OCI-LY1 (cell line): ENCODE results near the gene RABGGTB.
A peak's percentile ranks its signal among the peaks of the same experiment; 100 is the strongest.

Source experiments
- H2AFZ ChIP-seq: fragments of 200-600 bp; sonication (generic), shearing (Covaris generic); 2 replicates; pipeline ENCODE4 v1.6.0; 2014; ENCODE audit warnings: antibody characterized with exemption, mild to moderate bottlenecking, low read length
- H3F3A ChIP-seq: fragments of 200-600 bp; sonication (generic), shearing (Covaris generic); 2 replicates; pipeline ENCODE4 v1.6.0; 2014; ENCODE audit warnings: mild to moderate bottlenecking, antibody characterized with exemption, low read length, moderate library complexity; ENCODE audit not compliant: insufficient read depth
- H3K27ac ChIP-seq: fragments of 200-600 bp; sonication (generic); 2 replicates; pipeline ENCODE4 v1.5.1; 2014; ENCODE audit warnings: low read length, mixed run types, mild to moderate bottlenecking, low read depth; ENCODE audit not compliant: poor library complexity, severe bottlenecking
- H3K27me3 ChIP-seq: fragments of 200-600 bp; sonication (generic); 2 replicates; pipeline ENCODE4 v1.6.0; 2014; ENCODE audit warnings: antibody characterized with exemption, mild to moderate bottlenecking, low read length, moderate library complexity; ENCODE audit not compliant: insufficient read depth
- H3K36me3 ChIP-seq: fragments of 200-600 bp; sonication (generic); 2 replicates; pipeline ENCODE4 v1.6.1; 2014; ENCODE audit warnings: mild to moderate bottlenecking, antibody characterized with exemption, low read length, moderate library complexity, mixed read lengths; ENCODE audit not compliant: insufficient read depth
- H3K4me1 ChIP-seq: fragments of 200-600 bp; sonication (generic); 2 replicates; pipeline ENCODE4 v1.5.1; 2014; ENCODE audit warnings: mild to moderate bottlenecking, low read length, moderate library complexity; ENCODE audit not compliant: insufficient read depth, severe bottlenecking
- H3K4me2 ChIP-seq: fragments of 200-600 bp; sonication (generic), shearing (Covaris generic); 2 replicates; pipeline ENCODE4 v1.6.1; 2014; ENCODE audit warnings: low read length
- H3K4me3 ChIP-seq: fragments of 200-600 bp; sonication (generic); 2 replicates; pipeline ENCODE4 v1.5.1; 2014; ENCODE audit warnings: low read length, low read depth, mild to moderate bottlenecking, mixed read lengths; ENCODE audit not compliant: poor library complexity, severe bottlenecking
- H3K79me2 ChIP-seq: fragments of 200-600 bp; shearing (Covaris generic); 2 replicates; pipeline ENCODE4 v1.6.1; 2016; ENCODE audit warnings: mixed run types, low read length, mixed read lengths; ENCODE audit not compliant: insufficient read depth
- H3K9ac ChIP-seq: fragments of 200-600 bp; sonication (generic), shearing (Covaris generic); 2 replicates; pipeline ENCODE4 v1.6.1; 2014; ENCODE audit warnings: mild to moderate bottlenecking, low read length, mixed read lengths
- H3K9me2 ChIP-seq: fragments of 200-600 bp; sonication (generic), shearing (Covaris generic); 2 replicates; pipeline ENCODE4 v1.6.1; 2014; ENCODE audit warnings: low read depth, mild to moderate bottlenecking, low read length, mixed read lengths
- H3K9me3 ChIP-seq: fragments of 200-600 bp; shearing (Covaris generic); 2 replicates; pipeline ENCODE4 v1.6.1; 2014; ENCODE audit warnings: low read length, mixed read lengths
- H4K20me1 ChIP-seq: fragments of 200-600 bp; sonication (generic), shearing (Covaris generic); 2 replicates; pipeline ENCODE4 v1.6.0; 2016; ENCODE audit warnings: mild to moderate bottlenecking, low read length; ENCODE audit not compliant: insufficient read depth
- CTCF ChIP-seq: fragments of 200-600 bp; sonication (generic), shearing (Covaris generic); IDR thresholded peaks from 2 replicates; pipeline ENCODE4 v1.5.1; 2017; ENCODE audit warnings: mild to moderate bottlenecking, antibody characterized with exemption, low read length, moderate library complexity, mixed read lengths
- EZH2 ChIP-seq: fragments of 200-600 bp; sonication (generic), shearing (Covaris generic); IDR thresholded peaks from 2 replicates; pipeline ENCODE4 v1.8.0; 2017; ENCODE audit warnings: borderline replicate concordance, mixed run types, mild to moderate bottlenecking, antibody characterized with exemption, low read length, moderate library complexity, mixed read lengths

The RABGGTB gene

DNA sequence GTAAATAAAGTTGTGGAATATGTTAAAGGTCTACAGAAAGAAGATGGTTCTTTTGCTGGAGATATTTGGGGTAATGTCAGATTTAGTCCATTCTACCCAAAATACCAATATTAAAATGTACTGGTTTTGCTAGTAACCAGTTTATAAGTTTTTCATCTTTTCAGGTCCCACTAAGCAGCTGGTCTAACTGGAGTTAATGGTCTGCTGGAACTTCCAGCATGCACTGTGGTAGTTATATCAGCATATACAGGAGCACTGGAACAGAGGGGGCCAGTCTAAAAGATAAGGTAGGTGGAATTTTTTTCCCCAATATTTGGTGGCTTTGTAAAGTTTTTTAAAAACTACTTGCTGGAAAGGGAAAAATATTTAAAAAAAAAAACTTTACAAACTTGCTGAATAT lies 3.9 kb downstream of the RABGGTB start:
- H3K36me3 ChIP-seq, result peaks cover 83% of the 10 kb centered on the region
- no peaks in the 10 kb centered on the region; the same call in 1 of the 2 replicates for H3F3A ChIP-seq
- peak overlapping the region; percentile 92 for H3K4me3 ChIP-seq
- H4K20me1 ChIP-seq, result 0 out of 2 replicates have a peak, but pooled peaks cover 2% of the 10 kb centered on the region
- H3K27ac ChIP-seq, result no peak overlapping the region
- H2AFZ ChIP-seq, result no peak overlapping the region
- no peaks in the 10 kb centered on the region for H3K9me2 ChIP-seq
- H3K4me1 ChIP-seq, result peaks cover 54% of the 10 kb centered on the region
- no peaks in the 10 kb centered on the region for H3K27me3 ChIP-seq
- peak overlapping the region; percentile 93 for H3K9ac ChIP-seq
- no peaks in the 10 kb centered on the region for H3K9me3 ChIP-seq
- H3K4me2 ChIP-seq, result peak overlapping the region; percentile 80
- H3K79me2 ChIP-seq, result peaks cover 44% of the 10 kb centered on the region
- TF ChIP-seq EZH2, result no peak
- TF ChIP-seq CTCF, result no peak

- Histone ChIP-seq H3K4me1 (peaks cover 45% of the 10 kb centered on the region), H2AFZ (no peak overlapping the region), H3K27me3 (no peaks in the 10 kb centered on the region), H3K79me2 (peaks cover 44% of the 10 kb centered on the region), H3K27ac (no peak overlapping the region), H3K4me2 (peak overlapping the region; percentile 80; the same call in 1 of the 2 replicates), H3K9me3 (no peaks in the 10 kb centered on the region), H4K20me1 (0 out of 2 replicates have a peak, but pooled peaks cover 2% of the 10 kb centered on the region), H3K9ac (no peak overlapping the region), H3K4me3 (no peak overlapping the region), H3K9me2 (no peaks in the 10 kb centered on the region), H3K36me3 (peaks cover 93% of the 10 kb centered on the region), H3F3A (peaks cover 3% of the 10 kb centered on the region; the same call in 1 of the 2 replicates)
- TF ChIP-seq EZH2 (no peak), CTCF (no peak)
Measured at GRCh38 chr1:75791022-75791421, 5.0 kb downstream of the RABGGTB start.

- H3F3A ChIP-seq, result peaks cover 5% of the 10 kb centered on the region; the same call in 1 of the 2 replicates
- H3K27me3 ChIP-seq, result no peaks in the 10 kb centered on the region
- 0 out of 2 replicates have a peak, but pooled peaks cover 2% of the 10 kb centered on the region for H4K20me1 ChIP-seq
Measured at GRCh38 chr1:75792091-75792490, 6.0 kb downstream of the RABGGTB start.

More at GRCh38 chr1:75792091-75792490, 6.0 kb downstream of the RABGGTB start:
- Histone ChIP-seq H3K36me3 (peaks cover 99% of the 10 kb centered on the region), H3K9ac (no peak overlapping the region), H2AFZ (no peak overlapping the region), H3K9me2 (no peaks in the 10 kb centered on the region), H3K4me3 (no peak overlapping the region), H3K4me1 (peaks cover 45% of the 10 kb centered on the region), H3K9me3 (no peaks in the 10 kb centered on the region), H3K79me2 (peaks cover 33% of the 10 kb centered on the region), H3K27ac (no peak overlapping the region), H3K4me2 (no peak overlapping the region)
- TF ChIP-seq EZH2 (no peak), CTCF (no peak)
